Measurements from ENCODE around the gene CRB2. TPM values are rescaled to one million over a fixed set of nuclear protein-coding genes. Genes with fewer than 3 reads are reported as not detected.

CRB2 gene
- total and polyA plus RNA-seq, 11 donors = 0.05 to 10.1 (median 0.10) TPM; not detected in 8

GRCh38 chr9:123365287-123365880 is 9.4 kb downstream of the CRB2 start:
- no peaks in the 10 kb centered on the region for H3K36me3 ChIP-seq
- ATAC-seq = no peak
- TF ChIP-seq POLR2A (IDR thresholded peaks at IDR 0.05) (no peak), CTCF (IDR thresholded peaks at IDR 0.05) (no peak)

DNA sequence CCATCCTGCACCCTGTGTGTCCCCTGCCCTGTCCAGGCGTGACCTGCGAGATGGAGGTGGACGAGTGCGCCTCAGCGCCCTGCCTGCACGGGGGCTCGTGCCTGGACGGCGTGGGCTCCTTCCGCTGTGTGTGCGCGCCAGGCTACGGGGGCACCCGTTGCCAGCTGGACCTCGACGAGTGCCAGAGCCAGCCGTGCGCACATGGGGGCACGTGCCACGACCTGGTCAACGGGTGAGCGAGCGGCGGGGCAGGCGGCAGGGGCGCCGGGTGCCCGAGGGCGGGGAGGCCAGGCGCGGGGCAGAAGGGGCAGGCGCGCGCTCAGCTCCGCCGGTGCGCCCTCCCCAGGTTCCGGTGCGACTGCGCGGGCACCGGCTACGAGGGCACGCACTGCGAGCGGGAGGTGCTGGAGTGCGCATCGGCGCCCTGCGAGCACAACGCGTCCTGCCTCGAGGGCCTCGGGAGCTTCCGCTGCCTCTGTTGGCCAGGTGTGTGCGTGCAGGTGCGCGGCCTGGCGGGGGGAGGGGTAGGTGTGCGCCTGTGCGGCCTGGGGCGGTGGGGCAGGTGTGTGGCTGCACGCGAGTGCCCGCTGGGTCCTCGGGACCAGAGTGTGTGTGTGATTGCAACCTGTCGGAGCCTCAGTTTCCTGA is 10.0 kb downstream of the CRB2 start:
- Histone ChIP-seq H3K27me3 (peaks cover 0 to 32% (median 1%) of the 10 kb centered on the region in 9 donors), H3K27ac (no peak overlapping the region), H3K4me1 (peaks cover 0 to 8% (median 0%) of the 10 kb centered on the region in 12 donors), H3K4me3 (no peak overlapping the region), H3K9me3 (no peaks in the 10 kb centered on the region), H3K36me3 (no peaks in the 10 kb centered on the region)
- DNase-seq (no peak), ATAC-seq (no peak)
- intact Hi-C loops (cut with DNase I) = no loop called here
- WGBS, 4 donors = 74 to 81% (median 79%) methylated on average over 25 to 67 of the region's 67 CpGs
- TF ChIP-seq CTCF (IDR thresholded peaks at IDR 0.05) (no peak), POLR2A (IDR thresholded peaks at IDR 0.05) (no peak)

More at GRCh38 chr9:123365287-123365880, 9.4 kb downstream of the CRB2 start:
- Histone ChIP-seq H3K27ac (no peak overlapping the region), H3K27me3 (peaks cover 0 to 31% (median 0%) of the 10 kb centered on the region in 9 donors), H3K4me3 (no peak overlapping the region), H3K4me1 (peaks cover 0 to 8% (median 0%) of the 10 kb centered on the region in 12 donors), H3K9me3 (no peaks in the 10 kb centered on the region)
- WGBS, 4 donors = 76 to 87% (median 83%) methylated on average over 12 of the region's 12 CpGs
- no peak for DNase-seq
- intact Hi-C loops (cut with DNase I) = no loop called here

DNA sequence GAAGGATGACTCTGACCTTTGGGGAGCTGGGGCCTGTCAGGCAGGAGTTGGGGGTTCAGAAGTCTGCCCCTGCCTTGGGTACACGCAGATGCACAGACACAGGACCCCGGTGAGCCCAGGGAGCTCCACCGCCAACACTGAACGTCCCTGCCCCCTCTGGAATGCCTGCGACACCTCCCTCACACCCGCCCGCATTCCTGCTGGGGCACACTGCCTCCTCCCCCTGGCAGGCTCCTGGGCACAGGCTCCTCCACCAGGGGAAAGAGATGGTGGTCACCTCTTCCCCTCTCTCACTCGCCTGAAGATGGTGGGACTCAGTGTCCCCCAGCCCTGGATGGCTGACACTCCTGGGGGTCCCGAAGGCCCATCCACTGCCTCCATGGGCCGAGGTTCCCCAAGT is 12.0 kb downstream of the CRB2 start:
- ATAC-seq (peak in 2 of 4 donors; percentile 42 to 56), DNase-seq (no peak)
- 56 to 74% (median 69%) methylated on average over 6 to 10 of the region's 10 CpGs for WGBS, 4 donors
- no peak overlapping the region for H3K27ac ChIP-seq
- H3K27me3 ChIP-seq = peaks cover 3 to 49% (median 22%) of the 10 kb centered on the region in 9 donors
- no peak for TF ChIP-seq POLR2A (IDR thresholded peaks at IDR 0.05)
- TF ChIP-seq CTCF (IDR thresholded peaks at IDR 0.05) = no peak
- no peaks in the 10 kb centered on the region for H3K36me3 ChIP-seq
- H3K4me1 ChIP-seq = peaks cover 0 to 10% (median 0%) of the 10 kb centered on the region in 12 donors
- intact Hi-C loops (cut with DNase I) = no loop called here
- no peaks in the 10 kb centered on the region for H3K9me3 ChIP-seq
- no peak overlapping the region for H3K4me3 ChIP-seq

DNA sequence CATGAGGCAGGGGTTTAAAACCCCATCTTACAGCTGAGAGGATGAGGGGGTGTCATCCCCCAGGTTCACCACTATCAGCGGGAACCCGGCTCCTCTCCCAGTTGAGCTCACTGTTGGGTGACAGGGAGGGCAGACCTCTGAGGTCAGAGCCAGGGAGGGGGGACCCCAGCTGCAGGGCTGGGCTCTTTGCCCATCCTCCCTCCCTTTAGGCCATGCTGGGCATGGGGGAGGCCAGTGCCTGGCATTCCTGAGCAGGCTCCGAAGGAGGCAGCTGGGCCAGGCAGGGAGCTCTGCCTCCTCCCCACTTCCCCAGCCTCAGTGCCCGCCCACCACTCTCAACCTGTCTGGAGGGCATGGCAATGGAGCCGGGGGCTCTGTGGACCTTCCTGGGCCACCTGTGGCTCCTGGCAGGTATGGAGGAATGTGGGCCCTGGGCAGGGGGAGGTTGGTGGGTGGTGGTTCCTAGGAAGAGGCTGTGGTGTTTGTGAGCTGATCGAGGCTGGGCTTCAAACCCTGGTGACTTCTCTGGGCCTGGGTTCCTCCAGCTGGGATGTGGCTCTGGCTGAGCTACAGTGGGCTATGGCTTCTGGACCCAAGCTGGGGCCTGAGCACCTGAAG is 12.6 kb downstream of the CRB2 start:
- no peak for TF ChIP-seq POLR2A (IDR thresholded peaks at IDR 0.05)
- TF ChIP-seq CTCF (IDR thresholded peaks at IDR 0.05) = no peak
- Histone ChIP-seq H3K27me3 (peaks cover 9 to 55% (median 26%) of the 10 kb centered on the region in 9 donors), H3K4me3 (no peak overlapping the region), H3K4me1 (peaks cover 0 to 16% (median 0%) of the 10 kb centered on the region in 12 donors), H3K9me3 (no peaks in the 10 kb centered on the region), H3K36me3 (no peaks in the 10 kb centered on the region), H3K27ac (no peak overlapping the region)
- WGBS, 4 donors = 78 to 87% (median 84%) methylated on average over 6 of the region's 6 CpGs
- ATAC-seq = no peak
- no peak for DNase-seq
- intact Hi-C loops (cut with DNase I) = no loop called here

All from heart left ventricle (tissue), 16 donors.